Heart left ventricle (tissue), 16 donors: ENCODE results near the gene PRR23B. TPM values are rescaled to one million over a fixed set of nuclear protein-coding genes. Genes with fewer than 3 reads are reported as not detected.

Source experiments
- ATAC-seq, 4 donors: fragments of 200-7000 bp; cut with Tn5 transposase; one replicate each; pipeline ENCODE4 v1.9.1; 2020 to 2022; ENCODE audit warnings: moderate library complexity in 4 of 4, mild to moderate bottlenecking in 3 of 4, moderate number of reproducible peaks in 1 of 4
- DNase-seq, 5 donors: peaks; one replicate each; pipeline ENCODE4 v3.0.0-alpha.2; 2020
- H3K27ac ChIP-seq, 12 donors: fragments of 200-600 bp; sonication (generic) in 4 of 12; one replicate each; pipeline versions ENCODE4 v1.5.0 to v1.8.0; 2016 to 2022; ENCODE audit warnings: mild to moderate bottlenecking in 2 of 12
- H3K27me3 ChIP-seq, 9 donors: fragments of 200-600 bp; sonication (generic) in 2 of 9; one replicate each; pipeline versions ENCODE4 v1.5.1 to v1.8.0; 2016 to 2022; ENCODE audit warnings: mild to moderate bottlenecking in 3 of 9
- H3K36me3 ChIP-seq, 9 donors: fragments of 200-600 bp; sonication (generic) in 2 of 9; one replicate each; pipeline versions ENCODE4 v1.5.0 to v1.8.0; 2018 to 2022; ENCODE audit warnings: mild to moderate bottlenecking in 2 of 9
- H3K4me1 ChIP-seq, 12 donors: fragments of 200-600 bp; sonication (generic) in 4 of 12; one replicate each; pipeline versions ENCODE4 v1.5.0 to v1.8.0; 2016 to 2022; ENCODE audit warnings: mild to moderate bottlenecking in 3 of 12
- H3K4me3 ChIP-seq, 12 donors: fragments of 200-600 bp; sonication (generic) in 4 of 12; one replicate each; pipeline versions ENCODE4 v1.5.0 to v1.8.0; 2017 to 2022; ENCODE audit warnings: mild to moderate bottlenecking in 9 of 12, moderate library complexity in 4 of 12
- H3K9me3 ChIP-seq, 12 donors: fragments of 200-600 bp; sonication (generic) in 4 of 12; one replicate each; pipeline versions ENCODE4 v1.5.0 to v1.8.0; 2016 to 2022; ENCODE audit warnings: mild to moderate bottlenecking in 1 of 12
- POLR2A ChIP-seq, 2 donors: fragments of 450-650 bp; IDR thresholded peaks; one replicate each; pipeline ENCODE4 v1.6.1; 2017; ENCODE audit warnings: antibody characterized with exemption in 2 of 2, mild to moderate bottlenecking in 2 of 2, moderate library complexity in 2 of 2
- whole genome bisulfite sequencing, 4 donors: extraction: QIAGEN DNeasy Blood & Tissue Kit in 2 of 4; methylation state at CpG; one replicate each; pipeline versions ENCODE4 v1.1.5 to v1.1.7; 2013 to 2018; 5-methylcytosine and 5-hydroxymethylcytosine counted together
- intact Hi-C, 10 donors: fragments of 100-400 bp; cut with DNase I; formaldehyde crosslinking; loops; one replicate each; pipeline versions ENCODE4 v1.11.1 to v1.14.2; 2022
- polyA plus RNA-seq, 2 donors: library from polyadenylated mRNA; stranded (reverse); fragments of 200-250 nt; gene quantifications; one replicate each; pipeline ENCODE4 v1.2.3, GENCODE V29; 2013
- total RNA-seq, 9 donors: library from RNA; depleted of rRNA in 2 of 9; stranded (reverse); fragments of >200 nt in 2 of 9; fragmentation: NEBNext Ultra II Directional in 3 of 9; extraction: Animal tissue kit (Norgen Biotek cat#: 25700) in 3 of 9; gene quantifications; one replicate each; pipeline versions ENCODE4 v1.1.0 to v1.2.4, GENCODE V29; 2016 to 2023
- TF ChIP-seq, protein P1 (sequence below), 12 donors: fragments of 200-600 bp; sonication (generic) in 4 of 12; IDR thresholded peaks; one replicate each; pipeline versions ENCODE4 v1.5.0 to v1.8.0; 2018 to 2022; ENCODE audit warnings: antibody characterized with exemption in 12 of 12, mild to moderate bottlenecking in 5 of 12
- donor health status: ischemic (EF 13 %, LVEDD 7.1; RV severe dilation, severe dysfunction).
- donor health status: healthy with polysubstance abuse.
- donor health status: DM: no; HTN: yes; CAD: no.
- donor health status: DM: no; HTN: no; CAD: no.
- donor health status: ischemic (EF 25% LVEDD 6.9; RV normal size, moderate dysfunction).
- donor health status: ischemic (EF 25% LVEDD 5.7; RV mildly dilated, moderate dysfunction).
- donor health status: healthy.
- donor health status: DM: yes; HTN: yes; CAD: no.
- donor health status: ischemic (EF 35%, LVEDD 5.7; RV mildly dilated, moderate dysfunction).
- donor health status: nonischemic (EF 11% LVEDD 7.7; RV severe dilation, severe dysfunction).
- donor health status: DM: yes; HTN: yes; CAD: no.
- donor health status: PGD.
- donor health status: ischemic (EF 29% LVEDD 5.4; RV normal size, mild dysfunction).
- donor health status: nonischemic (EF 23%, LVEDD 6.1; RV moderate dilation, normal function).

The PRR23B gene
- total and polyA plus RNA-seq, 11 donors = not detected

DNA sequence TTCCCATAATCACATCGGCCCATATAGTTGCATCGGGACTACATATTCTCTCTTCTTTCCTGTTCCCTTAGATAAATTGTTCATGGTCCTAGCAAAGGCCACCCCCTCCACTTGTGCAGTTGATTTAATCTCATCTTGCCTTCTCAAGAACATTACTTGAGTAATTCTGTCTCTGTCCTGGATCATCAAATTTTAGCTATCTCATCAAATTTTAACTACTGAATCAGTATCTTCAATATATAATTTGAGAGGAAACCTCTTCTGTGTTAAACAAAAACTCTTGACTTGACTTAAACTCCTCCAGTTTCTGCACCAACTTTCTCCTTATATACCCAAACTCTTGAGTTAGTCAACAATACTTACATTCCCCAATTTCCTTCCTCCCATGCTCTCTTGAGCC, 4.2 kb upstream of the PRR23B start:
- no peak overlapping the region for H3K4me3 ChIP-seq
- H3K27me3 ChIP-seq = peaks cover 0 to 8% (median 0%) of the 10 kb centered on the region in 9 donors
- H3K4me1 ChIP-seq = no peaks in the 10 kb centered on the region
- H3K36me3 ChIP-seq = no peaks in the 10 kb centered on the region
- ATAC-seq (no peak), DNase-seq (no peak)
- 86 to 95% (median 91%) methylated on average over 2 of the region's 2 CpGs for WGBS, 4 donors
- no peak overlapping the region for H3K27ac ChIP-seq
- intact Hi-C loops = no loop called here
- TF ChIP-seq POLR2A (IDR thresholded peaks at IDR 0.05) = no peak
- TF ChIP-seq, protein P1, sequence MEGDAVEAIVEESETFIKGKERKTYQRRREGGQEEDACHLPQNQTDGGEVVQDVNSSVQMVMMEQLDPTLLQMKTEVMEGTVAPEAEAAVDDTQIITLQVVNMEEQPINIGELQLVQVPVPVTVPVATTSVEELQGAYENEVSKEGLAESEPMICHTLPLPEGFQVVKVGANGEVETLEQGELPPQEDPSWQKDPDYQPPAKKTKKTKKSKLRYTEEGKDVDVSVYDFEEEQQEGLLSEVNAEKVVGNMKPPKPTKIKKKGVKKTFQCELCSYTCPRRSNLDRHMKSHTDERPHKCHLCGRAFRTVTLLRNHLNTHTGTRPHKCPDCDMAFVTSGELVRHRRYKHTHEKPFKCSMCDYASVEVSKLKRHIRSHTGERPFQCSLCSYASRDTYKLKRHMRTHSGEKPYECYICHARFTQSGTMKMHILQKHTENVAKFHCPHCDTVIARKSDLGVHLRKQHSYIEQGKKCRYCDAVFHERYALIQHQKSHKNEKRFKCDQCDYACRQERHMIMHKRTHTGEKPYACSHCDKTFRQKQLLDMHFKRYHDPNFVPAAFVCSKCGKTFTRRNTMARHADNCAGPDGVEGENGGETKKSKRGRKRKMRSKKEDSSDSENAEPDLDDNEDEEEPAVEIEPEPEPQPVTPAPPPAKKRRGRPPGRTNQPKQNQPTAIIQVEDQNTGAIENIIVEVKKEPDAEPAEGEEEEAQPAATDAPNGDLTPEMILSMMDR (IDR thresholded peaks at IDR 0.05) = no peak
- H3K9me3 ChIP-seq = peaks cover 0 to 13% (median under 1%) of the 10 kb centered on the region in 12 donors

GRCh38 chr3:139020036-139020867, 474 bp downstream of the PRR23B start:
- ATAC-seq = peak in 1 of 4 donors; percentile 41
- Histone ChIP-seq H3K4me3 (no peak overlapping the region), H3K9me3 (peaks cover 0 to 17% (median 0%) of the 10 kb centered on the region in 12 donors), H3K4me1 (no peaks in the 10 kb centered on the region), H3K36me3 (no peaks in the 10 kb centered on the region), H3K27me3 (peaks cover 0 to 13% (median 0%) of the 10 kb centered on the region in 9 donors), H3K27ac (no peak overlapping the region)
- WGBS, 4 donors = 49 to 56% (median 52%) methylated on average over 34 to 81 of the region's 81 CpGs
- TF ChIP-seq, protein P1 (IDR thresholded peaks at IDR 0.05) = no peak
- TF ChIP-seq POLR2A (IDR thresholded peaks at IDR 0.05) = no peak
- no peak for DNase-seq
- intact Hi-C loops = no loop called here

DNA sequence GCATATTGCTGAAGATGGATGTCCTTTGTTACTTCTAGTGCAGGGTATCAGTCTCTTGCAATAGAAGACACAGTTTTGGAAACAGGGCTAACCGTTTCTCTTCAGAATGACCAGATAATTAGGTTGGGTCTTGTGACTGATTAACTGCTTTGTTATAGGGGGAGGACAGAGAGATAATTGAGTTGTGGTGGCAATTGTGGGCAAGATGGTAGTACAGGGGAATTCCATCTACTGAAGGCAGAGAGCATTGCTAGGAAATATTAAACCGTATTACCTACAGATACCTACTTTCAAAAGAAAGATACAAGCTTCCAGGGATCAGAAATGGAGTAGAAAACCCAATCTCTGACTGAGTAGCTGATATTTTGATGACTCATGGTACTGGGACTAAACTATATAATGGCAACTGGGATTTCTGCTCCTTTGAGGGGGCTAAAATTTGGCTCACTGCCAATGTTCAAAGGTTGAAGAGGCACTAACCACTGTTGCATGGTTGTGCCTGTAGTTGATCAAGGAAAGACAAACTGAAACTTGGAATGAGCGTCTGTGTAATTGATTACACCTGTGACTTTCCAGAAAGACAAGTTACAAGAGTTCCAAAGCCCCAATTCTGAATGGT, 4.2 kb downstream of the PRR23B start:
- no peak overlapping the region for H3K4me3 ChIP-seq
- DNase-seq (no peak), ATAC-seq (no peak)
- no peaks in the 10 kb centered on the region for H3K4me1 ChIP-seq
- H3K36me3 ChIP-seq = no peaks in the 10 kb centered on the region
- 74 to 82% (median 80%) methylated on average over 3 of the region's 3 CpGs for WGBS, 4 donors
- H3K9me3 ChIP-seq = peaks cover 0 to 17% (median 0%) of the 10 kb centered on the region in 12 donors
- no peak overlapping the region for H3K27ac ChIP-seq
- TF ChIP-seq, protein P1 (IDR thresholded peaks at IDR 0.05) = no peak
- no peak for TF ChIP-seq POLR2A (IDR thresholded peaks at IDR 0.05)
- intact Hi-C loops = no loop called here
- peaks cover 0 to 13% (median 0%) of the 10 kb centered on the region in 9 donors for H3K27me3 ChIP-seq

GRCh38 chr3:139006051-139006716, 14.5 kb downstream of the PRR23B start, which contains the start of gene PRR23A:
PRR23A (minus strand) TSS chr3:139006268; CDS start chr3:139006268, 0 bp downstream.
- H3K4me3 ChIP-seq = no peak within 1 kb of the TSS
- H3K27ac ChIP-seq = no peak within 1 kb of the TSS
- DNase-seq (no peak), ATAC-seq (no peak)
- H3K27me3 ChIP-seq = peaks cover 0 to 3% (median 0%) of the 10 kb centered on the region in 9 donors
- 61 to 74% (median 69%) methylated on average over 41 to 60 of the region's 60 CpGs for WGBS, 4 donors
- intact Hi-C loops = no loop called here
- peaks cover 0 to 27% (median 10%) of the 10 kb centered on the region in 12 donors for H3K9me3 ChIP-seq
- TF ChIP-seq, protein P1 (IDR thresholded peaks at IDR 0.05) = no peak
- no peak for TF ChIP-seq POLR2A (IDR thresholded peaks at IDR 0.05)
- no peaks in the 10 kb centered on the region for H3K36me3 ChIP-seq
- H3K4me1 ChIP-seq = no peaks in the 10 kb centered on the region
